Epithelial cell of esophagus (primary cell): ENCODE results near the gene TOX2.

Experiments
- DNase-seq: peaks from one replicate; pipeline ENCODE4 v3.0.0; 2010; ENCODE audit warnings: low read depth
- H3K4me3 ChIP-seq: 2 replicates; pipeline ENCODE4 v1.5.1; 2011; ENCODE audit warnings: mild to moderate bottlenecking, low read length, control low read depth
- CTCF ChIP-seq: IDR thresholded peaks from 2 replicates; pipeline ENCODE4 v1.5.1; 2011; ENCODE audit warnings: low read depth, mild to moderate bottlenecking, low read length, control low read depth, inconsistent platforms; ENCODE audit not compliant: insufficient read depth; ENCODE audit errors: missing control alignments

Gene TOX2

GRCh38 chr20:44112889-44113617, 198.4 kb downstream of the TOX2 start:
- DNase-seq: no peak
- no peak for TF ChIP-seq CTCF
- no peak overlapping the region for H3K4me3 ChIP-seq

- DNase-seq: no peak
- TF ChIP-seq CTCF: no peak
Measured at GRCh38 chr20:44113618-44114376, 199.1 kb downstream of the TOX2 start.

GRCh38 chr20:44115181-44115580, 200.5 kb downstream of the TOX2 start:
- no peak overlapping the region for H3K4me3 ChIP-seq
- TF ChIP-seq CTCF: no peak
- DNase-seq: no peak

More at GRCh38 chr20:44113618-44114376, 199.1 kb downstream of the TOX2 start:
- H3K4me3 ChIP-seq: no peak overlapping the region

- DNase-seq: no peak
- TF ChIP-seq CTCF: no peak
Measured at GRCh38 chr20:44115762-44116644, 201.4 kb downstream of the TOX2 start.

GRCh38 chr20:44117296-44118184, 202.9 kb downstream of the TOX2 start:
- TF ChIP-seq CTCF: no peak
- no peak overlapping the region for H3K4me3 ChIP-seq

More at GRCh38 chr20:44115762-44116644, 201.4 kb downstream of the TOX2 start:
- no peak overlapping the region for H3K4me3 ChIP-seq

More at GRCh38 chr20:44117296-44118184, 202.9 kb downstream of the TOX2 start:
- DNase-seq: no peak
